C4-2B (cell line): ENCODE data around the gene EPHA2.

ENCODE experiments used
- H3K27ac ChIP-seq: fragments of 450-650 bp; 2 replicates; pipeline ENCODE4 v1.5.1; 2017
- ZFX ChIP-seq: fragments of 450-650 bp; IDR thresholded peaks from 2 replicates; pipeline ENCODE4 v1.6.1; 2017
- TF ChIP-seq, protein P1 (sequence below): fragments of 450-650 bp; conservative IDR thresholded peaks from 2 replicates; pipeline ENCODE4 v1.5.1; 2017; ENCODE audit warnings: mild to moderate bottlenecking

Gene EPHA2

DNA sequence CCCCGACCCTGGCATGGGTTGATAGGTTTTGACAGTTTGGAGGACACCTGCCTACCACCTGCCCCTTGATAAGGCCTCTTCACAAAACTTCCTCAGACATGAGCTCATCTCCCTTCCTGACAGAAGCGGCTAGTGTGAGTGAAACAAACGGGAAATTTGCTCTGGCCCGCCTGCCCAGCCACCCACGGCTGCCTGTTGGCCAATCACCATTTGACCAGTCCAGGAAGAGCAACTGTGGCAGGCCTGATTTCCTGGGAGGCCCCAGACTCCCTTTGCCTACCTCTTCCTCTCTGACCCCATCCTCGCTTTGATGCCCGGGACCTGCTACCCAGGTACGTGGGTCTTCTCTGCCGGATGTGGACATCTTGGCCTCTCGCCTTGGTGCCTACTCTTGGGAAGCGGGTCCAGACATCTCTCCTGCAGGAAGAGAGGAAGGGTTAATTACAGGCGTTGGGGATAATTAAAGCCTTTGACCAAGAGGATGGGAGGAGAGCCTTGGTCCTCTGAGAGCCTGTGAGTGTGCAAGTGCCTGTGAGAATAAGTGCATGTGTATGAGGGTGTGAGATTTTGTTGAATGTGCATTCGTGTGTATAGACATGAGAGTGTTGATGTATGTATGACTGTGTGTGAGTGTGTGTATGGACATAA, 1.1 kb upstream of the EPHA2 start:
- H3K27ac ChIP-seq, result no peak overlapping the region
- TF ChIP-seq, protein P1, sequence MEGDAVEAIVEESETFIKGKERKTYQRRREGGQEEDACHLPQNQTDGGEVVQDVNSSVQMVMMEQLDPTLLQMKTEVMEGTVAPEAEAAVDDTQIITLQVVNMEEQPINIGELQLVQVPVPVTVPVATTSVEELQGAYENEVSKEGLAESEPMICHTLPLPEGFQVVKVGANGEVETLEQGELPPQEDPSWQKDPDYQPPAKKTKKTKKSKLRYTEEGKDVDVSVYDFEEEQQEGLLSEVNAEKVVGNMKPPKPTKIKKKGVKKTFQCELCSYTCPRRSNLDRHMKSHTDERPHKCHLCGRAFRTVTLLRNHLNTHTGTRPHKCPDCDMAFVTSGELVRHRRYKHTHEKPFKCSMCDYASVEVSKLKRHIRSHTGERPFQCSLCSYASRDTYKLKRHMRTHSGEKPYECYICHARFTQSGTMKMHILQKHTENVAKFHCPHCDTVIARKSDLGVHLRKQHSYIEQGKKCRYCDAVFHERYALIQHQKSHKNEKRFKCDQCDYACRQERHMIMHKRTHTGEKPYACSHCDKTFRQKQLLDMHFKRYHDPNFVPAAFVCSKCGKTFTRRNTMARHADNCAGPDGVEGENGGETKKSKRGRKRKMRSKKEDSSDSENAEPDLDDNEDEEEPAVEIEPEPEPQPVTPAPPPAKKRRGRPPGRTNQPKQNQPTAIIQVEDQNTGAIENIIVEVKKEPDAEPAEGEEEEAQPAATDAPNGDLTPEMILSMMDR, result no peak
- TF ChIP-seq ZFX, result no peak

DNA sequence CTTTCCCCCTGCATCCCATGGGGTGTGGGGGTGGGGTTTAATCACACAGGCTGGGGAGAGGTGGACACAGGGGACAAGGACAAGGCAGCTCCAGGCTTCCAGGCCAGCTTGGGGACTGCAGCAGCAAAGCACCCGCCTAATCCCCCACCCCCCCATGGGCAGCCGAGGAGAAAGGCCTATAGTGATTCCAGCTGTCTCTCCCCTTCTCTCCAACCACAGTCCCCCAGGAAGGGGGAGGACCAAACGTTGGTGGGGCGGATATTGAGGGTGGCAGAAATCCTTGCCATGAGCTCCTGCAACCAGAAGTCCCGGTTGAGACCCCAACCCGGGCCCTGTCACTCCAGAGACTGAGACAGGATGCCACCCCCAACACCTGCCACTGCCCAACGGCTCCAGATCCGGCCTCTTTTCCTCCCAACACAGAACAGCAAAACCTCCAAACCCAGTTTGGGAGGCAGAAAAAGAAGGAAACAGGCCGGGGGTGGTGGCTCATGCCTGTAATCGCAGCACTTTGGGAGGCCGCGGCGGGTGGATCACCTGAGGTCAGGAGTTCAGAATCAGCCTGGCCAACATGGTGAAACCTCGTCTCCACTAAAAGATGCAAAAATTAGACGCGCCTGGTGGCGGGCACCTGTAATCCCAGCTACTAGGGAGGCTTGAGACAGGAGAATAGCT, 1.7 kb downstream of the EPHA2 start:
- H3K27ac ChIP-seq, result peak overlapping the region; percentile 73
- TF ChIP-seq, protein P1, result no peak
- TF ChIP-seq ZFX, result no peak

DNA sequence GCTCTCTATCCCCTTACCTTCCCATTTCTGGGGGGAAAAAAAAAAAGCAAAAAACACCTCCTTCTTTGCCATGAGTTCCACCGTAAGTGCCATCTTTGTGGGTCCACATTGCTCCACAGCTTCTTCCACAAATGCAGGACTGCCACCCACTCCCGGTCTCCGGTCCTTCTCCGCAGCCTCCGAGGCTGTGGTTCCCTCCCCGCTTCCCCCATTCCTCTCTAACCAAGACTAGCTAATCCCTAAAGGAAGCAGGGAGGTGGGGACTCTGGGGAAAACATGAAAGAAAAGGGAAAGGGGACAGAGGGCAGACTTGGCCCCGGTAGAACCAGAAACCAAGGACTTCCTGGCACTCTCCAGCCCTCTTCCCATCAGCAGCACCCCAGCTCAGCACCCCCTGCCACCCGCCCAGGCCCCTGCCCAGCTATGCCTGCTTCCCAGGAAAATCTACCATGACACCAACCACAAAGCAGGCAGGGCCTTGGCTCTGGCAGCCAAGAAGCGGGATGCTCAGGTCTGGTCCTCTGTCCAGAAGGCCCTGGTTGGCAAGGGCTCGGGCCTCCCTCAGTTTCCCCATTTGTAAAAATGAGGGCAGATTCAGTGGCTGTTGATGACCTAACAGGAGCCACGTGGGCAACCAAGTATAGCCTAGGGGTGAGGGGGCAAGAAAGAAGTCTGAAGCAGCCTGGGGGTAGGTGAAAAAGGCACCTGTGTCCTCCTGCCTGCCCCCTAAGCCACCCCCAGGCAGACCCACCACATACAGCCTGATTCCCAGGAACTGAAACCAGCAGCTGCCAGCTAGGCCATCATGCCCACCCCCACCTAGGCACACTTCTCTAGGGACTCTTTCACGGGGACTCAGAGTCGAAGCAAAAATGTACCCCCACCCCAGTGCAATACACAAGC, 2.5 kb downstream of the EPHA2 start:
- no peak overlapping the region for H3K27ac ChIP-seq
- TF ChIP-seq, protein P1, result no peak

DNA sequence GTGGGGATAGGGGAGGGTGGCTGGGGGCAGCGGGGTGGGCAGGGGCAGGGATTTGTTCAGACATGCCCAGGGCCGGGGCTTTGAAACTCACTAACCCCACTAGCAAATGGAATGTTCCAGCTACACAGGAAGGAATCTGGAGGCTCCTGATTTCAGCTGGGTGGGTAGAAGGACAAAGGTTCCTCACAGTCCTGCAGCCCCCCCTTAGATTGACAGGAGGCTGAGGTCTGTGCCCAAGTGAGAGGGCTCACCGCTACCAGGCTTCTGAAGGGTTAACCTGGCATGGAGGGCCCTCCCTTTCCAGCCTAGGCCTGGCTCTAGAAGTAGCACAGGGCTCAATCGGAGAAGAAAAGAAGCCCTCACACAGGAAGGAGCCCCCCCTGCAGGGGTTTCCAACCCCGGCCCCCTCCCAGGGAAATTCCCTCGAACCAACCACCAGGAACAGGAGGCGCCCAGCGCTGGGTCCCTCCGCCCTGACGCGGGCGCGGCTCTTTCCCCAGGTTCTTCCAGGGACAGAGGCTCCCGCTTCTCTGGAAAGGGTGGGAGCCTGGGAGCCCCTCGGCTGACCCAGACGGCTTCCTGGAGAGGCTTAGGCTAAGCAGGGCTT, 3.3 kb downstream of the EPHA2 start:
- TF ChIP-seq, protein P1, result no peak
- no peak for TF ChIP-seq ZFX
- H3K27ac ChIP-seq, result no peak overlapping the region

DNA sequence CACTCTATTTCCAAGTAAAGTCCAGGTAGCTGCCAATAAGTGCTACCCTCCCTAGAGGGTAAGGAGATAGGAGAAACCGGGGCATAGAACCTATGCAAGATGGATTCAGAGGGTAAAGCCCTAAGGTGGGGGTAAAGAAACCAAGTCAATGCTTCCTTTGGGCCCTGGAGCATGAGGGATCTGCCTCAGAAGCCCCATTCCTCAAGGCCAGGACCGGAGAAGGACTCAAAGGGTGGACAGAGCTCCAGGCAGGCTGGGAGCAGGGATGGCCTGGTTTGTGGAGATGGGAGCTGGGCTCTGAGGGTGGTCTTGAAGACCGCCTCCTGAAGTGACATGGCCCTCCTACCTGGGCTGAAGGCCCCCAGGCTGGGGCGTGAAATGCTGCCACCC, 3.9 kb downstream of the EPHA2 start:
- H3K27ac ChIP-seq, result no peak overlapping the region
- TF ChIP-seq, protein P1, result no peak
- TF ChIP-seq ZFX, result no peak

DNA sequence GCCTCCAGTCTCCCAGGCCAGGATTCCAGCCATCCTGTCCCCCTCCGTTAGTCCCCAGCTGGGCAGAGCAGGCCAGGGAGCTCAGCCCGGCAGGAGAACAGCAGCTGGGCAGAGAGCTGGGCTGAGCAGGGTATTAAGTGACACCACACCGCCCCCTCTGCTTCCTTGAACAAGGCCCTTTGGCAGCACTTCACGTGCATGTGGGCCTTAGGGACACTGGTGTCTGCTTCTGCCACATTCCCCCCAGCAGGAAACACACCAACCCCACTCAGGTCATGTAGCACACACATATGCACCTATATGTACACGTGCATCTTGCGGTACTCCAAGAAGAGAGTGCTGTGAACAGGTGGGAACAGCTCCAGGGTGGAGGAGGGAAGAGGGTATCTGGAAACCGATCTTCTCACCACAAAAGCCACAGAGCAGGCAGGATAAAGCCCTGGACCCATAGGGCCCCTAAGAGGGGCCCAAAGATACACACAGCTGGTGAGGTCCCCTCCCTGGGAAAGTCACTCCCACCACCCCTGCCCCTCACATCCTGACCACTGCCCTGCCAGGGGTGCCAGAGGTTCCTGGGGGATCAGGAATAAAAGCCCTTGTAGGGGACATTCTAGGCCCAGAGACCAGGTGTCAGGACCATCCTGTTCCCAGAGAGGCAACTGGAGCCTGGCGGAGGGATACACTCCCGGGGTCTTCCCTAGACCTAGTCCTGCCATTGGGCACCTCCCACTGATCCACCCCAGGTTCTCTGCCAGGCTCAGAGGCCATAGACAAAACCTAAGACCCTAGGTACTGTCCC, 4.5 kb downstream of the EPHA2 start:
- TF ChIP-seq ZFX, result no peak
- TF ChIP-seq, protein P1, result no peak
- no peak overlapping the region for H3K27ac ChIP-seq
